SU-DHL-6 (cell line): ENCODE measurements around the gene ABTB1.

Experiments
- H2AFZ ChIP-seq: fragments of 200-600 bp; sonication (generic); 2 replicates; pipeline ENCODE4 v1.6.1; 2014; ENCODE audit warnings: low read depth, mild to moderate bottlenecking, moderate library complexity, mixed read lengths, antibody characterized with exemption, low read length; ENCODE audit not compliant: severe bottlenecking
- H3F3A ChIP-seq: fragments of 200-600 bp; shearing (Covaris generic); 2 replicates; pipeline ENCODE4 v1.6.0; 2016; ENCODE audit warnings: antibody characterized with exemption, mild to moderate bottlenecking; ENCODE audit not compliant: insufficient read depth
- H3K27ac ChIP-seq: fragments of 200-600 bp; sonication (generic); 2 replicates; pipeline ENCODE4 v1.5.1; 2016; ENCODE audit warnings: low read depth, mild to moderate bottlenecking, low read length, moderate library complexity, mixed read lengths
- H3K27me3 ChIP-seq: fragments of 200-600 bp; sonication (generic), shearing (Covaris generic); 2 replicates; pipeline ENCODE4 v1.6.0; 2014; ENCODE audit warnings: mild to moderate bottlenecking, low read length
- H3K36me3 ChIP-seq: fragments of 200-600 bp; sonication (generic); 2 replicates; pipeline ENCODE4 v1.6.1; 2014; ENCODE audit warnings: mild to moderate bottlenecking, low read length, mixed read lengths
- H3K4me2 ChIP-seq: fragments of 300-600, 200-600 bp; shearing (Covaris generic), sonication (generic); 2 replicates; pipeline ENCODE4 v1.6.0; 2014; ENCODE audit warnings: low read length, low read depth, mild to moderate bottlenecking; ENCODE audit not compliant: poor library complexity, severe bottlenecking
- H3K4me3 ChIP-seq: fragments of 200-600 bp; sonication (generic); 2 replicates; pipeline ENCODE4 v1.5.1; 2014; ENCODE audit warnings: antibody characterized with exemption, low read length, mild to moderate bottlenecking, mixed read lengths; ENCODE audit not compliant: insufficient read depth, poor library complexity, severe bottlenecking
- H3K79me2 ChIP-seq: fragments of 200-600 bp; sonication (generic); 2 replicates; pipeline ENCODE4 v1.6.1; 2014; ENCODE audit warnings: mild to moderate bottlenecking, low read length, moderate library complexity; ENCODE audit not compliant: insufficient read depth
- H3K9ac ChIP-seq: fragments of 200-600 bp; sonication (generic); 2 replicates; pipeline ENCODE4 v1.7.0; 2014; ENCODE audit warnings: mild to moderate bottlenecking, low read length
- H3K9me2 ChIP-seq: fragments of 200-600 bp; sonication (generic); replicated peaks from 2 replicates; pipeline ENCODE4 v1.6.1; 2014; ENCODE audit warnings: low read length; ENCODE audit not compliant: insufficient read depth
- H3K9me3 ChIP-seq: fragments of 200-600 bp; sonication (generic); 2 replicates; pipeline ENCODE4 v1.6.1; 2014; ENCODE audit warnings: low read length, mixed read lengths; ENCODE audit not compliant: insufficient read depth
- H4K20me1 ChIP-seq: fragments of 200-600 bp; sonication (generic); 2 replicates; pipeline ENCODE4 v1.6.1; 2014; ENCODE audit warnings: low read depth, mild to moderate bottlenecking, antibody characterized with exemption, low read length, moderate library complexity, mixed read lengths
- EZH2phosphoT487 ChIP-seq: fragments of 200-600 bp; sonication (generic), shearing (Covaris generic); conservative IDR thresholded peaks from 2 replicates; pipeline ENCODE4 v1.6.1; 2018; ENCODE audit warnings: mild to moderate bottlenecking, antibody characterized with exemption, low read length, moderate library complexity, mixed read lengths
- TF ChIP-seq, protein P1 (sequence below): fragments of 200-600 bp; sonication (generic); IDR thresholded peaks from one replicate; pipeline ENCODE4 v1.5.1; 2017; ENCODE audit warnings: antibody characterized with exemption, mild to moderate bottlenecking, low read length, moderate library complexity; ENCODE audit not compliant: insufficient read depth, poor library complexity, severe bottlenecking

The ABTB1 gene

DNA sequence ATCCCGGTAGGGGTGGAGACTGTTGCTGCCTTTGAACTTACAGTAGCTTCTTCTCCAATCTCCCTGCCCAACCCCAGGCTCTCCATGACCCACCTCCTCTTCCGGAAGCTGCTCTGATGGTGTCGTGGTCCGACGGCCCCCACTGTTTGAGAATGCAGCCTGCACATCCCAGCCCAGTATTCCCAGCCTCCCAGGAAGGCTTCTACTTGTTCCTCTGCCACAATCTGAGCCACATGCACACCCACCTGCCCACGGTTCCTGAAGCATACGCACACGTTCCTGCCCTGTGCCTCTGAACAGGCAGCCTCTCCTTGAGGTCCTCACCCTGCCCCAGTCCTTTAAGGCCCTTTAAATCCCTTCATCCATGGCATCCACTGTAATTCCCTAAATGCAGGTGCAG is 57.4 kb downstream of the ABTB1 start:
- H3K9me3 ChIP-seq, result no peaks in the 10 kb centered on the region
- no peak overlapping the region for H2AFZ ChIP-seq
- H3K9me2 ChIP-seq, result no peaks in the 10 kb centered on the region
- no peak overlapping the region for H3K9ac ChIP-seq
- no peak overlapping the region for H3K4me2 ChIP-seq
- H3K79me2 ChIP-seq, result no peaks in the 10 kb centered on the region
- no peaks in the 10 kb centered on the region for H3F3A ChIP-seq
- no peaks in the 10 kb centered on the region for H3K36me3 ChIP-seq
- H3K27ac ChIP-seq, result no peak overlapping the region
- no peaks in the 10 kb centered on the region for H3K27me3 ChIP-seq
- H4K20me1 ChIP-seq, result no peaks in the 10 kb centered on the region
- TF ChIP-seq, protein P1, sequence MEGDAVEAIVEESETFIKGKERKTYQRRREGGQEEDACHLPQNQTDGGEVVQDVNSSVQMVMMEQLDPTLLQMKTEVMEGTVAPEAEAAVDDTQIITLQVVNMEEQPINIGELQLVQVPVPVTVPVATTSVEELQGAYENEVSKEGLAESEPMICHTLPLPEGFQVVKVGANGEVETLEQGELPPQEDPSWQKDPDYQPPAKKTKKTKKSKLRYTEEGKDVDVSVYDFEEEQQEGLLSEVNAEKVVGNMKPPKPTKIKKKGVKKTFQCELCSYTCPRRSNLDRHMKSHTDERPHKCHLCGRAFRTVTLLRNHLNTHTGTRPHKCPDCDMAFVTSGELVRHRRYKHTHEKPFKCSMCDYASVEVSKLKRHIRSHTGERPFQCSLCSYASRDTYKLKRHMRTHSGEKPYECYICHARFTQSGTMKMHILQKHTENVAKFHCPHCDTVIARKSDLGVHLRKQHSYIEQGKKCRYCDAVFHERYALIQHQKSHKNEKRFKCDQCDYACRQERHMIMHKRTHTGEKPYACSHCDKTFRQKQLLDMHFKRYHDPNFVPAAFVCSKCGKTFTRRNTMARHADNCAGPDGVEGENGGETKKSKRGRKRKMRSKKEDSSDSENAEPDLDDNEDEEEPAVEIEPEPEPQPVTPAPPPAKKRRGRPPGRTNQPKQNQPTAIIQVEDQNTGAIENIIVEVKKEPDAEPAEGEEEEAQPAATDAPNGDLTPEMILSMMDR, result no peak
- no peak for TF ChIP-seq EZH2phosphoT487
- H3K4me3 ChIP-seq, result no peak overlapping the region
